H1 (cell line): ENCODE measurements around the gene MSI2. TPM values are rescaled to one million over a fixed set of nuclear protein-coding genes. Genes with fewer than 3 reads are reported as not detected.

Source experiments
- CTCF ChIA-PET: fragments of 300-600 bp; sonication (Branson Sonifier 250); formaldehyde crosslinking; loops from one replicate; lab custom pipeline; 2021; ENCODE audit not compliant: partially characterized antibody; lab: Charles Lee
- POLR2A ChIA-PET: fragments of 300-600 bp; sonication (Branson Sonifier 250); formaldehyde crosslinking; loops from one replicate; lab custom pipeline; 2021; ENCODE audit warnings: inconsistent platforms; ENCODE audit not compliant: partially characterized antibody; lab: Charles Lee
- DNase-seq, 2 experiments: peaks; one replicate each; pipeline versions ENCODE4 v3.0.0 to v3.0.0-alpha.2; 2010 to 2022; ENCODE audit warnings: low spot score in 2 of 2, low read depth in 1 of 2, mixed read lengths in 1 of 2
- FAIRE-seq: peaks from 2 replicates; lab custom pipeline; 2011; peaks lifted over from hg19 to GRCh38; lab: Jason Lieb, UNC
- H2AFZ ChIP-seq: 2 replicates; pipeline ENCODE4 v1.8.1; 2012; ENCODE audit warnings: low read length, inconsistent platforms
- H2AK5ac ChIP-seq: 2 replicates; pipeline ENCODE4 v1.6.1; 2013; ENCODE audit warnings: low read depth, low read length
- H2BK120ac ChIP-seq: replicated peaks from 2 replicates; pipeline ENCODE3; 2013; ENCODE audit warnings: low read depth, low read length, inconsistent platforms
- H2BK12ac ChIP-seq: 2 replicates; pipeline ENCODE4 v1.6.1; 2013; ENCODE audit warnings: low read depth, low read length
- H2BK15ac ChIP-seq: 2 replicates; pipeline ENCODE4 v1.6.1; 2013; ENCODE audit warnings: low read length
- H2BK20ac ChIP-seq: 2 replicates; pipeline ENCODE4 v1.6.1; 2013; ENCODE audit warnings: low read length
- H2BK5ac ChIP-seq: 2 replicates; pipeline ENCODE4 v1.6.1; 2013; ENCODE audit warnings: low read depth, low read length
- H3K14ac ChIP-seq: 2 replicates; pipeline ENCODE4 v1.6.1; 2013; ENCODE audit warnings: inconsistent platforms; ENCODE audit not compliant: insufficient read length
- H3K18ac ChIP-seq: 2 replicates; pipeline ENCODE4 v1.6.1; 2013; ENCODE audit warnings: low read length; ENCODE audit errors: extremely low read depth
- H3K23ac ChIP-seq: 2 replicates; pipeline ENCODE4 v1.6.1; 2013; ENCODE audit warnings: inconsistent platforms; ENCODE audit not compliant: insufficient read length
- H3K23me2 ChIP-seq: 2 replicates; pipeline ENCODE4 v1.6.1; 2013; ENCODE audit warnings: low read depth, low read length
- H3K27ac ChIP-seq: 2 replicates; pipeline ENCODE4 v1.6.1; 2011; ENCODE audit warnings: low read depth, low read length, inconsistent platforms
- H3K27me3 ChIP-seq, 4 experiments: replicated peaks in 1 of 4; 1 replicate in 1 of 4; 2 replicates in 3 of 4; pipeline versions ENCODE4 v1.6.1 to v1.8.1; 2011 to 2013; ENCODE audit warnings: low read length in 3 of 4, mild to moderate bottlenecking in 3 of 4, inconsistent platforms in 2 of 4, mixed read lengths in 2 of 4, moderate library complexity in 1 of 4; ENCODE audit not compliant: control insufficient read depth in 3 of 4, insufficient read depth in 3 of 4; ENCODE audit errors: extremely low read depth in 1 of 4
- H3K36me3 ChIP-seq, 4 experiments: 2 replicates each; pipeline versions ENCODE4 v1.6.1 to v1.8.1; 2011 to 2013; ENCODE audit warnings: mild to moderate bottlenecking in 4 of 4, low read length in 3 of 4, moderate library complexity in 2 of 4, control low read depth in 1 of 4, inconsistent platforms in 1 of 4; ENCODE audit not compliant: insufficient read depth in 4 of 4, control insufficient read depth in 2 of 4
- H3K4ac ChIP-seq: replicated peaks from 2 replicates; pipeline ENCODE3; 2013; ENCODE audit warnings: low read length, low read depth, mixed read lengths, inconsistent platforms; ENCODE audit not compliant: insufficient read length
- H3K4me1 ChIP-seq, 4 experiments: replicated peaks in 1 of 4; 1 replicate in 1 of 4; 2 replicates in 3 of 4; pipeline versions ENCODE4 v1.6.1 to v1.8.1; 2011 to 2013; ENCODE audit warnings: low read length in 3 of 4, inconsistent platforms in 2 of 4, mixed read lengths in 1 of 4; ENCODE audit not compliant: insufficient read depth in 4 of 4, control insufficient read depth in 3 of 4
- H3K4me2 ChIP-seq, 2 experiments: 2 replicates each; pipeline versions ENCODE4 v1.6.1 to v1.8.1; 2011 to 2013; ENCODE audit warnings: low read depth in 2 of 2, low read length in 2 of 2, control low read depth in 1 of 2, inconsistent platforms in 1 of 2, mild to moderate bottlenecking in 1 of 2; ENCODE audit not compliant: insufficient read depth in 1 of 2
- H3K4me3 ChIP-seq, 4 experiments: fragments of 200-600, 300-600 bp in 1 of 4; sonication (generic), shearing (Covaris generic), sonication (Bioruptor Twin) in 1 of 4; 2 replicates each; pipeline versions ENCODE4 v1.5.1 to v1.8.1; 2011 to 2016; ENCODE audit warnings: low read length in 4 of 4, low read depth in 3 of 4, control low read depth in 2 of 4, inconsistent platforms in 2 of 4, mild to moderate bottlenecking in 2 of 4, mixed read lengths in 1 of 4, moderate library complexity in 1 of 4; ENCODE audit not compliant: insufficient read depth in 2 of 4; ENCODE audit errors: extremely low read depth in 1 of 4
- H3K56ac ChIP-seq: replicated peaks from 2 replicates; pipeline ENCODE3; 2013; ENCODE audit warnings: low read depth, mild to moderate bottlenecking, mixed read lengths, low read length, inconsistent platforms; ENCODE audit not compliant: insufficient read length
- H3K79me1 ChIP-seq: 2 replicates; pipeline ENCODE4 v1.6.1; 2013; ENCODE audit warnings: low read depth, low read length, control low read depth
- H3K79me2 ChIP-seq, 2 experiments: 2 replicates each; pipeline versions ENCODE4 v1.6.1 to v1.8.1; 2012 to 2013; ENCODE audit warnings: low read length in 2 of 2, mild to moderate bottlenecking in 2 of 2, inconsistent platforms in 1 of 2; ENCODE audit not compliant: insufficient read depth in 2 of 2, control insufficient read depth in 1 of 2
- H3K9ac ChIP-seq, 4 experiments: replicated peaks in 1 of 4; 1 replicate in 1 of 4; 2 replicates in 3 of 4; pipeline versions ENCODE4 v1.6.1 to v1.8.1; 2011 to 2013; ENCODE audit warnings: low read depth in 3 of 4, low read length in 3 of 4, control low read depth in 2 of 4, mild to moderate bottlenecking in 2 of 4, moderate library complexity in 2 of 4, inconsistent platforms in 1 of 4; ENCODE audit errors: extremely low read depth in 1 of 4
- H3K9me3 ChIP-seq, 2 experiments: 2 replicates each; pipeline versions ENCODE4 v1.6.1 to v1.8.1; 2012 to 2013; ENCODE audit warnings: mild to moderate bottlenecking in 2 of 2, moderate library complexity in 2 of 2, control low read depth in 1 of 2, inconsistent platforms in 1 of 2, low read depth in 1 of 2, low read length in 1 of 2, mixed read lengths in 1 of 2; ENCODE audit not compliant: insufficient read depth in 2 of 2
- H4K20me1 ChIP-seq, 2 experiments: replicated peaks in 1 of 2; 2 replicates each; pipeline versions ENCODE3 to v1.8.1; 2011 to 2013; ENCODE audit warnings: inconsistent platforms in 2 of 2, low read length in 2 of 2, mild to moderate bottlenecking in 1 of 2; ENCODE audit not compliant: insufficient read depth in 2 of 2, control insufficient read depth in 1 of 2
- H4K5ac ChIP-seq: 2 replicates; pipeline ENCODE4 v1.6.1; 2013; ENCODE audit warnings: low read length, low read depth, mixed read lengths, inconsistent platforms; ENCODE audit not compliant: insufficient read length
- H4K8ac ChIP-seq: 2 replicates; pipeline ENCODE4 v1.8.0; 2013; ENCODE audit warnings: mild to moderate bottlenecking, moderate library complexity, low read length, inconsistent platforms; ENCODE audit not compliant: insufficient read depth; ENCODE audit errors: extremely low read depth
- H4K91ac ChIP-seq: replicated peaks from 2 replicates; pipeline ENCODE3; 2013; ENCODE audit warnings: low read length, mixed read lengths, inconsistent platforms; ENCODE audit not compliant: insufficient read length
- RBBP5 ChIP-seq: IDR thresholded peaks from 2 replicates; pipeline ENCODE4 v1.7.1; 2012; ENCODE audit warnings: low read depth, mild to moderate bottlenecking, inconsistent platforms, low read length, moderate library complexity, borderline replicate concordance
- TEAD4 ChIP-seq: IDR thresholded peaks from 2 replicates; pipeline ENCODE4 v1.6.1; 2012; ENCODE audit warnings: low read depth, low read length, inconsistent platforms, mixed read lengths
- WGBS, 2 experiments: shearing (Covaris generic) in 1 of 2; methylation state at CpG; one replicate each; pipeline versions ENCODE4 v1.1.6 to v1.1.7; 2013 to 2015; ENCODE audit warnings: low lambda C conversion rate in 2 of 2, mixed read lengths in 2 of 2, inconsistent platforms in 1 of 2, low coverage in 1 of 2, missing lambda C conversion rate in 1 of 2; ENCODE audit not compliant: insufficient replicate concordance in 2 of 2, insufficient coverage in 1 of 2, insufficient read length in 1 of 2; ENCODE audit errors: extremely low coverage in 1 of 2, missing lambda C conversion rate in 1 of 2; 5-methylcytosine and 5-hydroxymethylcytosine counted together
- polyA plus RNA-seq, 7 experiments: library from polyadenylated mRNA; depleted of rRNA in 3 of 7; stranded (reverse) in 5 of 7; unstranded in 2 of 7; fragments of >200 nt in 5 of 7; fragments of 200-250 nt in 2 of 7; gene quantifications; 1 replicate in 5 of 7; 2 replicates in 1 of 7; 4 replicates in 1 of 7; pipeline versions ENCODE4 v1.2.1 to v1.2.3, GENCODE V29; 2011 to 2013; ENCODE audit warnings: missing spikeins in 2 of 7, mixed read lengths in 2 of 7
- total RNA-seq: library from RNA; stranded (reverse); fragmentation: NEBNext Ultra II Directional; extraction: Animal tissue kit (Norgen Biotek cat#: 25700); gene quantifications from 2 replicates; pipeline ENCODE4 v1.2.1, GENCODE V29; 2021

Gene MSI2
- total and polyA plus RNA-seq, 2 of the 8 experiments (the other 6 are each of a cell fraction or from before 2014, with no cell fraction given) = 36.7 to 80.6 TPM

DNA sequence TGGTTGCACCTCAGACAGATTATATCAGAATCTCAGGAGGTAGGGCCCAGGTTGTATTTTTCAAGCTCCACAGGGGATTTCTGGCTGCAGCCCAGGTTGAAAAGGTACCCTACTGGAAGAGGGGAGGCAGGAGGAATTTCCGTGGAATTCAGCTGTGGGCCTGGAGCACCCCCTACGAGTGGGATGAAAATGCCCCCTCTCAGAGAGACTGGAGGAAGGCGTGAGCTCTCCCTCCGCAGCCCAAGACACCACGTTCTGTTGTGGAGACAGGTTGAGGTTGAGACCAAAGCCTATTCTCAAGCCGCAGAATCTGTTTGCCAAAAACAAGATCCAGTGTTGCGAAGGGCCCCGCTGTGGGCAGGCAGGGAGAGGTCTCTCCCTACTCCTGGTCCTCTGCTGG, 386.7 kb downstream of the MSI2 start:
- 86% methylated on average over 8 of the region's 8 CpGs; no CpG with 5 or more reads in 1 of the 2 experiments for WGBS, 2 experiments
- CTCF ChIA-PET = interaction anchor here (0.7 to 3.2 kb wide), 16 partner anchors 11 to 399 kb away, joined by 3 to 15 read pairs (median 3); no protein-coding TSS in a partner anchor

More for the DNA sequence above, 386.7 kb downstream of the MSI2 start:
- no peak overlapping the region for H2AK5ac ChIP-seq
- no peaks in the 10 kb centered on the region for H3K23me2 ChIP-seq
- H4K20me1 ChIP-seq = peaks cover 0 to 2% of the 10 kb centered on the region in 2 experiments
- no peak overlapping the region for H3K4me2 ChIP-seq
- DNase-seq (no peak), FAIRE-seq (no peak)
- H3K27ac ChIP-seq = no peak overlapping the region
- H2BK12ac ChIP-seq = 0 out of 2 replicates have a peak overlapping the region, but pooled peaks have one; percentile 50
- peaks cover 0 to 4% (median 0%) of the 10 kb centered on the region in 4 experiments; a peak in 3 of 7 replicates for H3K4me1 ChIP-seq
- POLR2A ChIA-PET = interaction anchor here (1.2 kb wide), 1 partner anchor 12 kb away, joined by 5 read pairs; no protein-coding TSS in a partner anchor
- H3K4me3 ChIP-seq = no peak overlapping the region
- H4K8ac ChIP-seq = no peak overlapping the region; the same call in 1 of the 2 replicates
- no peak overlapping the region for H3K23ac ChIP-seq
- H3K36me3 ChIP-seq = no peaks in the 10 kb centered on the region
- H2BK15ac ChIP-seq = no peak overlapping the region
- H4K5ac ChIP-seq = no peak overlapping the region
- H3K9me3 ChIP-seq = no peaks in the 10 kb centered on the region
- no peak overlapping the region for H2AFZ ChIP-seq
- no peak overlapping the region for H2BK20ac ChIP-seq
- no peak overlapping the region for H3K18ac ChIP-seq
- TF ChIP-seq RBBP5 = no peak
- 0 out of 2 replicates have a peak, but pooled peaks have one; percentile 13 for TF ChIP-seq TEAD4
- H3K4ac ChIP-seq = no peak overlapping the region
- H2BK120ac ChIP-seq = no peak overlapping the region
- H4K91ac ChIP-seq = no peak overlapping the region
- H3K79me1 ChIP-seq = no peaks in the 10 kb centered on the region
- no peak overlapping the region; a peak in 2 of 7 replicates for H3K9ac ChIP-seq
- no peak overlapping the region for H3K14ac ChIP-seq
- H3K27me3 ChIP-seq = no peaks in the 10 kb centered on the region
- no peaks in the 10 kb centered on the region for H3K79me2 ChIP-seq
- no peak overlapping the region for H2BK5ac ChIP-seq
- no peak overlapping the region for H3K56ac ChIP-seq
